WTC11 (cell line): ENCODE results near the gene IFIT3. TPM values are rescaled to one million over a fixed set of nuclear protein-coding genes. Genes with fewer than 3 reads are reported as not detected.

Source experiments
- ATAC-seq: fragments of 200-7000 bp; cut with Tn5 transposase; 2 replicates; pipeline ENCODE4 v1.10.0; 2021; ENCODE audit warnings: mild to moderate bottlenecking, moderate library complexity
- CTCF ChIA-PET: fragments of 300-600 bp; sonication (Branson Sonifier 250); formaldehyde crosslinking; loops from one replicate; lab custom pipeline; 2021; ENCODE audit warnings: antibody characterized with exemption; lab: Charles Lee
- POLR2A ChIA-PET: fragments of 350-600 bp; sonication (Branson Sonifier 250); formaldehyde crosslinking; loops from one replicate; lab custom pipeline; 2021; ENCODE audit warnings: antibody characterized with exemption; lab: Charles Lee
- DNase-seq: peaks from one replicate; pipeline ENCODE4 v3.0.0; 2021; ENCODE audit warnings: low spot score
- H3K27ac Mint-ChIP-seq: 2 replicates; pipeline ENCODE4 v1.8.0; 2021; ENCODE audit warnings: mixed read lengths
- H3K27me3 Mint-ChIP-seq: 2 replicates; pipeline ENCODE4 v1.8.0; 2021; ENCODE audit warnings: low read depth, mild to moderate bottlenecking, moderate library complexity, mixed read lengths
- H3K36me3 Mint-ChIP-seq: 2 replicates; pipeline ENCODE4 v1.8.0; 2021; ENCODE audit warnings: mixed read lengths
- H3K4me1 Mint-ChIP-seq: 2 replicates; pipeline ENCODE4 v1.8.0; 2022; ENCODE audit warnings: mixed read lengths
- H3K4me3 Mint-ChIP-seq: 2 replicates; pipeline ENCODE4 v1.8.0; 2021; ENCODE audit warnings: mild to moderate bottlenecking, moderate library complexity, mixed read lengths
- H3K9me3 Mint-ChIP-seq: 2 replicates; pipeline ENCODE4 v1.8.0; 2021; ENCODE audit warnings: mixed read lengths
- AFF4 ChIP-seq: sonication (generic); formaldehyde crosslinking; IDR thresholded peaks from 2 replicates; pipeline ENCODE4 v1.8.1; 2023; ENCODE audit warnings: mild to moderate bottlenecking, missing genetic modification reagents, borderline replicate concordance
- ATF2 ChIP-seq: sonication (generic); formaldehyde crosslinking; IDR thresholded peaks from 2 replicates; pipeline ENCODE4 v1.8.1; 2022; ENCODE audit warnings: low read depth, missing genetic modification reagents, borderline replicate concordance
- ATF3 ChIP-seq: sonication (generic); formaldehyde crosslinking; conservative IDR thresholded peaks from 2 replicates; pipeline ENCODE4 v1.8.1; 2022; ENCODE audit warnings: mild to moderate bottlenecking, missing genetic modification reagents
- ATF6 ChIP-seq: sonication (generic); formaldehyde crosslinking; IDR thresholded peaks from 2 replicates; pipeline ENCODE4 v1.8.1; 2023; ENCODE audit warnings: mild to moderate bottlenecking, missing genetic modification reagents
- CREB1 ChIP-seq: sonication (generic); formaldehyde crosslinking; IDR thresholded peaks from 2 replicates; pipeline ENCODE4 v1.8.0; 2023; ENCODE audit warnings: mild to moderate bottlenecking, missing genetic modification reagents
- CREM ChIP-seq: sonication (generic); formaldehyde crosslinking; IDR thresholded peaks from 2 replicates; pipeline ENCODE4 v1.8.1; 2022; ENCODE audit warnings: mild to moderate bottlenecking, missing genetic modification reagents, moderate library complexity
- E2F1 ChIP-seq: sonication (generic); formaldehyde crosslinking; IDR thresholded peaks from 2 replicates; pipeline ENCODE4 v1.8.0; 2022; ENCODE audit warnings: mild to moderate bottlenecking, missing genetic modification reagents
- ERG ChIP-seq: fragments of 250-450 bp; sonication (Bioruptor Pico); IDR thresholded peaks from 2 replicates; pipeline ENCODE4 v1.8.0; 2021; ENCODE audit warnings: mild to moderate bottlenecking
- FOXP4 ChIP-seq: sonication (generic); formaldehyde crosslinking; IDR thresholded peaks from 2 replicates; pipeline ENCODE4 v1.8.0; 2022; ENCODE audit warnings: mild to moderate bottlenecking, missing genetic modification reagents
- GABPB1 ChIP-seq: sonication (generic); formaldehyde crosslinking; IDR thresholded peaks from 2 replicates; pipeline ENCODE4 v1.8.1; 2023; ENCODE audit warnings: mild to moderate bottlenecking, missing genetic modification reagents
- GTF2I ChIP-seq: fragments of 250-450 bp; sonication (Bioruptor Pico); conservative IDR thresholded peaks from 2 replicates; pipeline ENCODE4 v1.4.0; 2021; ENCODE audit warnings: mild to moderate bottlenecking
- HMGA2 ChIP-seq: fragments of 250-450 bp; sonication (Bioruptor Pico); IDR thresholded peaks from 2 replicates; pipeline ENCODE4 v1.4.0; 2021; ENCODE audit warnings: mild to moderate bottlenecking, moderate library complexity
- JUN ChIP-seq: sonication (generic); formaldehyde crosslinking; IDR thresholded peaks from 2 replicates; pipeline ENCODE4 v1.8.0; 2023; ENCODE audit warnings: mild to moderate bottlenecking, missing genetic modification reagents
- MAX ChIP-seq: sonication (generic); formaldehyde crosslinking; IDR thresholded peaks from 2 replicates; pipeline ENCODE4 v1.8.0; 2022; ENCODE audit warnings: mild to moderate bottlenecking, missing genetic modification reagents
- MXD4 ChIP-seq: fragments of 250-450 bp; sonication (Bioruptor Pico); IDR thresholded peaks from 2 replicates; pipeline ENCODE4 v1.8.0; 2021; ENCODE audit warnings: mild to moderate bottlenecking, moderate library complexity, borderline replicate concordance
- NR2C2 ChIP-seq: sonication (generic); formaldehyde crosslinking; IDR thresholded peaks from 2 replicates; pipeline ENCODE4 v1.8.0; 2022; ENCODE audit warnings: mild to moderate bottlenecking, missing genetic modification reagents
- PRRX2 ChIP-seq: fragments of 250-450 bp; sonication (Bioruptor Pico); IDR thresholded peaks from 2 replicates; pipeline ENCODE4 v1.8.0; 2021; ENCODE audit warnings: mild to moderate bottlenecking
- USF1 ChIP-seq: sonication (generic); formaldehyde crosslinking; IDR thresholded peaks from 2 replicates; pipeline ENCODE4 v1.8.0; 2022; ENCODE audit warnings: mild to moderate bottlenecking, missing genetic modification reagents
- ZNF138 ChIP-seq: sonication (generic); formaldehyde crosslinking; conservative IDR thresholded peaks from 2 replicates; pipeline ENCODE4 v1.8.1; 2022; ENCODE audit warnings: mild to moderate bottlenecking, moderate library complexity, missing genetic modification reagents
- ZNF263 ChIP-seq: sonication (generic); formaldehyde crosslinking; IDR thresholded peaks from 2 replicates; pipeline ENCODE4 v1.8.1; 2022; ENCODE audit warnings: low read depth, mild to moderate bottlenecking, moderate library complexity, missing genetic modification reagents
- total RNA-seq: library from RNA; stranded (reverse); gene quantifications from 3 replicates; pipeline ENCODE4 v1.2.3, GENCODE V29; 2021

The IFIT3 gene
- total RNA-seq, 1 experiment from 2014 or later = 0.42 TPM

GRCh38 chr10:89278034-89278535 lies 49.7 kb upstream of the IFIT3 start:
- Mint-ChIP-seq H3K4me3 (no peak overlapping the region), H3K4me1 (0 out of 2 replicates have a peak, but pooled peaks cover 4% of the 10 kb centered on the region)
- TF ChIP-seq ATF2 (CRISPR knock-in tag) (no peak), GTF2I (CRISPR knock-in tag) (no peak), PRRX2 (CRISPR knock-in tag) (no peak), CREM (CRISPR knock-in tag) (no peak), E2F1 (CRISPR knock-in tag) (no peak), JUN (no peak), USF1 (CRISPR knock-in tag) (no peak), FOXP4 (CRISPR knock-in tag) (no peak)
- TF ChIP-seq, all 79 proteins: peak for 0
- CTCF ChIA-PET = interaction anchor here (2.0 kb wide), 1 partner anchor 91 kb away, joined by 6 read pairs; no protein-coding TSS in a partner anchor
- Mint-ChIP-seq H3K27ac (no peak overlapping the region), H3K27me3 (no peaks in the 10 kb centered on the region), H3K36me3 (no peaks in the 10 kb centered on the region), H3K9me3 (no peaks in the 10 kb centered on the region)
- DNase-seq = no peak
- POLR2A ChIA-PET = no interaction called here
- ATAC-seq = no peak

GRCh38 chr10:89278900-89279392 lies 48.9 kb upstream of the IFIT3 start:
- Mint-ChIP-seq H3K27ac (no peak overlapping the region), H3K4me3 (no peak overlapping the region), H3K9me3 (no peaks in the 10 kb centered on the region), H3K36me3 (no peaks in the 10 kb centered on the region), H3K27me3 (no peaks in the 10 kb centered on the region), H3K4me1 (peaks cover 11% of the 10 kb centered on the region)
- ATAC-seq (no peak), DNase-seq (no peak)
- POLR2A ChIA-PET = no interaction called here
- CTCF ChIA-PET = no interaction called here
- TF ChIP-seq ATF3 (CRISPR knock-in tag) (no peak), GABPB1 (CRISPR knock-in tag) (no peak), ZNF263 (CRISPR knock-in tag) (no peak), ATF6 (CRISPR knock-in tag) (no peak), HMGA2 (CRISPR knock-in tag) (no peak), MXD4 (CRISPR knock-in tag) (no peak), ZNF138 (CRISPR knock-in tag) (no peak), ERG (CRISPR knock-in tag) (no peak), CREM (CRISPR knock-in tag) (no peak), AFF4 (CRISPR knock-in tag) (no peak), E2F1 (CRISPR knock-in tag) (no peak), CREB1 (no peak), MAX (CRISPR knock-in tag) (no peak), NR2C2 (CRISPR knock-in tag) (no peak)
